Neural progenitor cell (in vitro differentiated cells): ENCODE results near the gene GHR. TPM values are rescaled to one million over a fixed set of nuclear protein-coding genes. Genes with fewer than 3 reads are reported as not detected.

Experiments used
- DNase-seq: peaks from one replicate; pipeline ENCODE4 v3.0.0-alpha.2; 2016; ENCODE audit warnings: low spot score
- H2AFZ ChIP-seq: fragments of 200-600 bp; sonication (generic); replicated peaks from 2 replicates; pipeline ENCODE4 v1.6.1; 2016; ENCODE audit warnings: antibody characterized with exemption
- H3F3A ChIP-seq: fragments of 200-600 bp; sonication (generic); 2 replicates; pipeline ENCODE4 v1.6.1; 2016; ENCODE audit warnings: antibody characterized with exemption, low read depth
- H3K27ac ChIP-seq: fragments of 200-600 bp; sonication (generic); 2 replicates; pipeline ENCODE4 v1.5.1; 2016; ENCODE audit warnings: mild to moderate bottlenecking
- H3K27me3 ChIP-seq: fragments of 200-600 bp; sonication (generic); 2 replicates; pipeline ENCODE4 v1.6.1; 2016; ENCODE audit warnings: mild to moderate bottlenecking, moderate library complexity
- H3K36me3 ChIP-seq: fragments of 200-600 bp; sonication (generic); 2 replicates; pipeline ENCODE4 v1.5.1; 2016
- H3K4me1 ChIP-seq: fragments of 200-600 bp; sonication (generic); 2 replicates; pipeline ENCODE4 v1.6.1; 2016; ENCODE audit warnings: mixed run types
- H3K4me2 ChIP-seq: fragments of 200-600 bp; sonication (generic); 2 replicates; pipeline ENCODE4 v1.6.1; 2016
- H3K4me3 ChIP-seq: fragments of 200-600 bp; sonication (generic); 2 replicates; pipeline ENCODE4 v1.5.1; 2016
- H3K79me2 ChIP-seq: fragments of 200-600 bp; sonication (generic); 2 replicates; pipeline ENCODE4 v1.6.1; 2016; ENCODE audit warnings: low read depth
- H3K9ac ChIP-seq: fragments of 200-600 bp; sonication (generic); 2 replicates; pipeline ENCODE4 v1.6.1; 2016
- H3K9me3 ChIP-seq: fragments of 200-600 bp; sonication (generic); 2 replicates; pipeline ENCODE4 v1.5.1; 2016; ENCODE audit warnings: low read depth
- H4K20me1 ChIP-seq: fragments of 200-600 bp; sonication (generic); 2 replicates; pipeline ENCODE4 v1.6.1; 2016; ENCODE audit warnings: low read depth
- H3K27ac Mint-ChIP-seq: 3 replicates; pipeline ENCODE4 v1.8.0; 2021; ENCODE audit warnings: mixed read lengths
- H3K27me3 Mint-ChIP-seq: 2 replicates; pipeline ENCODE4 v1.8.0; 2022; ENCODE audit warnings: low read depth, mild to moderate bottlenecking, inconsistent platforms, moderate library complexity, mixed read lengths; ENCODE audit not compliant: insufficient read depth
- H3K36me3 Mint-ChIP-seq: 3 replicates; pipeline ENCODE4 v1.8.0; 2021; ENCODE audit warnings: mixed read lengths
- H3K4me1 Mint-ChIP-seq: 3 replicates; pipeline ENCODE4 v1.8.0; 2021; ENCODE audit warnings: mixed read lengths
- H3K4me3 Mint-ChIP-seq: 3 replicates; pipeline ENCODE4 v1.8.0; 2021; ENCODE audit warnings: mild to moderate bottlenecking, moderate library complexity, mixed read lengths
- H3K9me3 Mint-ChIP-seq: 3 replicates; pipeline ENCODE4 v1.8.0; 2020; ENCODE audit warnings: mixed read lengths
- CTCF ChIP-seq: fragments of 200-600 bp; sonication (generic); IDR thresholded peaks from 2 replicates; pipeline ENCODE4 v1.5.1; 2017; ENCODE audit warnings: antibody characterized with exemption, mild to moderate bottlenecking
- EZH2 ChIP-seq: fragments of 200-600 bp; sonication (generic); IDR thresholded peaks from 2 replicates; pipeline ENCODE4 v1.6.1; 2017; ENCODE audit warnings: antibody characterized with exemption, mild to moderate bottlenecking, moderate library complexity
- EZH2phosphoT487 ChIP-seq: fragments of 200-600 bp; sonication (generic); IDR thresholded peaks from 2 replicates; pipeline ENCODE4 v1.6.1; 2017; ENCODE audit warnings: antibody characterized with exemption
- total RNA-seq: library from RNA; depleted of rRNA; stranded (reverse); fragments of >200 nt; gene quantifications from 2 replicates; pipeline ENCODE4 v1.2.3, GENCODE V29; 2015; ENCODE audit warnings: low replicate concordance

Gene GHR
- total RNA-seq, 1 donor from 2014 or later: 0.07 TPM

- Mint-ChIP-seq H3K36me3 (no peaks in the 10 kb centered on the region), H3K4me3 (no peak overlapping the region), H3K4me1 (peaks cover 6% of the 10 kb centered on the region), H3K27ac (no peak overlapping the region), H3K27me3 (no peaks in the 10 kb centered on the region), H3K9me3 (no peaks in the 10 kb centered on the region)
- Histone ChIP-seq H3K36me3 (no peaks in the 10 kb centered on the region), H2AFZ (no peak overlapping the region), H3K27ac (no peak overlapping the region), H3K79me2 (no peaks in the 10 kb centered on the region), H3K9me3 (no peaks in the 10 kb centered on the region), H3K9ac (no peak overlapping the region), H4K20me1 (no peaks in the 10 kb centered on the region), H3K4me3 (no peak overlapping the region), H3K27me3 (no peaks in the 10 kb centered on the region), H3K4me2 (no peak overlapping the region), H3F3A (no peaks in the 10 kb centered on the region), H3K4me1 (no peaks in the 10 kb centered on the region)
- TF ChIP-seq EZH2 (no peak), EZH2phosphoT487 (no peak), CTCF (no peak)
- DNase-seq: peak; percentile 6
Observed at GRCh38 chr5:42553461-42553860, 130.2 kb downstream of the GHR start.

DNA sequence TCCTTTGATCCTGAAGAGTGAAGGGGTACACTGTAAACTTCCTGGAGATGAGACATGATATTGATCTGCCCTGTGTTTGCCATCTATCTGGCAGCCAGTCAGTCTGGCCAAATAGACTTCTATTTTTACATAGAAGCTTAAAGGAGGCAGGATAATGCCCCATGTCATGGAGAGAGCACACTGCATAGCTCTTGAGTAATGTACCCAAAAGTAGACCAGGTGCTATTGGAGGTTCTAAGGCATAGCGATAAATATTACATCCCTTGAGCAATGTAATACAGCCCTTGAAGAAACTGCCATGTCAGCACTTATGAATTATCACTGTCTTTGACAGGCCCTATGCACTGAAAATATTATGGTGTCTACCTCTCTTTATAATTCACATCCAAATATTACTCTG lies 131.8 kb downstream of the GHR start:
- Histone ChIP-seq H2AFZ (no peak overlapping the region), H3K4me1 (no peaks in the 10 kb centered on the region), H3K4me3 (no peak overlapping the region), H3K4me2 (no peak overlapping the region), H3K27ac (no peak overlapping the region), H3K27me3 (no peaks in the 10 kb centered on the region), H3K79me2 (no peaks in the 10 kb centered on the region), H4K20me1 (no peaks in the 10 kb centered on the region), H3F3A (no peaks in the 10 kb centered on the region), H3K9me3 (no peaks in the 10 kb centered on the region), H3K36me3 (no peaks in the 10 kb centered on the region), H3K9ac (no peak overlapping the region)
- no peaks in the 10 kb centered on the region for H3K27me3 Mint-ChIP-seq
- H3K27ac Mint-ChIP-seq: no peak overlapping the region
- no peak overlapping the region for H3K4me3 Mint-ChIP-seq
- TF ChIP-seq EZH2 (no peak), EZH2phosphoT487 (no peak), CTCF (no peak)
- peaks cover 6% of the 10 kb centered on the region for H3K4me1 Mint-ChIP-seq
- no peak for DNase-seq
- no peaks in the 10 kb centered on the region for H3K9me3 Mint-ChIP-seq
- no peaks in the 10 kb centered on the region for H3K36me3 Mint-ChIP-seq

DNA sequence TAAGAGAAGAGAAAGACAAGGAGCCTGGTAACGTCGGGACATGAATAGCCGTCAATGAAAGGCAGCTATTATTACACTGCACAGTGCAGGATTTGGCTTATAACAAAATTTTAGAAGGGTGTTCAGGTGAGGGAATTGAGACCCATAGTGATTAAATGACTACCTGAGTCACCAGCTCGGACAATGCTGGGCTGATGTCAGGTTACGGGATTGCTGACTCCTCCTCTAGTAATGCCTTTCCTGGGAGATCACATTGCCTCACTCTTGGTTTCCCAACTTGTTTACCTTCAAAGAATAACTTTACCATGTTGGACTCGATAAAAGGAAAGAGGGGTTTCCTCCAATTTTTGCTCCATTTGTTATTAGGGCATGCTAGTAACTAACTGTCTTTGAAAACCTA lies 132.6 kb downstream of the GHR start:
- Mint-ChIP-seq H3K27ac (no peak overlapping the region), H3K9me3 (no peaks in the 10 kb centered on the region), H3K36me3 (no peaks in the 10 kb centered on the region), H3K4me3 (no peak overlapping the region), H3K27me3 (no peaks in the 10 kb centered on the region), H3K4me1 (peaks cover 6% of the 10 kb centered on the region)
- H3K9me3 ChIP-seq: no peaks in the 10 kb centered on the region
- H3K4me3 ChIP-seq: no peak overlapping the region
- no peak overlapping the region for H3K9ac ChIP-seq
- no peak overlapping the region for H3K4me2 ChIP-seq
- no peak overlapping the region for H3K27ac ChIP-seq
- no peak for DNase-seq
- no peaks in the 10 kb centered on the region for H3K27me3 ChIP-seq
- H4K20me1 ChIP-seq: no peaks in the 10 kb centered on the region
- TF ChIP-seq EZH2: no peak
- no peaks in the 10 kb centered on the region for H3F3A ChIP-seq
- H3K36me3 ChIP-seq: no peaks in the 10 kb centered on the region
- no peaks in the 10 kb centered on the region for H3K4me1 ChIP-seq
- H3K79me2 ChIP-seq: no peaks in the 10 kb centered on the region
- no peak overlapping the region for H2AFZ ChIP-seq

DNA sequence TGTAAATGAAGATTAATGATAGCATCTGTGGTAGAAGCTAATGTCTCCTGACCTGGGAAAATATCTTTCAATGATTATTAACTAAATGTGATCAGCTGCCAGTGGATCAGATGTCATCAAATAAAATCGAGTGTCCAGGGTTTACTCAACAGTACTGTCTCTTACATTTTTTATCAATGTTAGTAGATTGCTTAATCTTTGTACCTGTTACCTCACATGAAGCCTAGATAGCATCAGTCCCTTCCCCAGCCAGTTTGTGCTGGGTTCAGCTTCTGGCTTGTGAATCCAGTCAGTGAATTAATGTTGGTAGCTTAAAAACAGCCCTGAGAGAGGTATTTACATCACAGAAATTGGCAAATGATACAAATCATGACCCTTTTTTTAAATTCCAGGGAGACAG lies 134.4 kb downstream of the GHR start:
- no peaks in the 10 kb centered on the region for H4K20me1 ChIP-seq
- Mint-ChIP-seq H3K4me1 (peaks cover 6% of the 10 kb centered on the region), H3K27ac (no peak overlapping the region), H3K4me3 (no peak overlapping the region), H3K36me3 (no peaks in the 10 kb centered on the region), H3K9me3 (no peaks in the 10 kb centered on the region), H3K27me3 (no peaks in the 10 kb centered on the region)
- no peaks in the 10 kb centered on the region for H3K27me3 ChIP-seq
- no peaks in the 10 kb centered on the region for H3K4me1 ChIP-seq
- H3F3A ChIP-seq: no peaks in the 10 kb centered on the region
- no peak overlapping the region for H3K4me3 ChIP-seq
- no peak overlapping the region for H3K9ac ChIP-seq
- no peaks in the 10 kb centered on the region for H3K79me2 ChIP-seq
- no peak for DNase-seq
- no peak overlapping the region for H3K4me2 ChIP-seq
- no peaks in the 10 kb centered on the region for H3K36me3 ChIP-seq
- no peak for TF ChIP-seq EZH2phosphoT487
- no peak for TF ChIP-seq CTCF
- no peak for TF ChIP-seq EZH2
- H2AFZ ChIP-seq: no peak overlapping the region
- H3K27ac ChIP-seq: no peak overlapping the region
- no peaks in the 10 kb centered on the region for H3K9me3 ChIP-seq
